Measurements from ENCODE around the gene MIB1. TPM values are rescaled to one million over a fixed set of nuclear protein-coding genes. Genes with fewer than 3 reads are reported as not detected.

The MIB1 gene
- total RNA-seq, 1 experiment from 2014 or later: 48.8 TPM

DNA sequence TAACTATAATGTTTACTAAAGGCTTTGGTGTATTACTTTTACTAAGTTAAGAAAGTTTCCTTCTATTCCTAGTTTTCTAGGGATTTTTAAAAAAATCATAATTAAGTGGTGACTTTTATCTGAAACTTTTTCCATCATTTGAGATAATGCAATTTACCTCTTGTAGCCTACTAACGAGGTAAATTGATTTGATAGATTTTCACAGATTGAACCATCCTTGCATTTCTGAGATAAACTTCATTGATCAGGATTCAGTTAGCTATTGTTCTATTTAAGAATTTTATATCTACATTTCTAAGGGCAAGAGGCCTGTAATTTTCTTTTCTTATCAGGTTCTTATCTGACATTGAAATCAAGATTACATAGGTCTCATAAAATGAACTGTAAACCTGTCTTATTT is 178.1 kb downstream of the MIB1 start:
- H3K4me1 Mint-ChIP-seq: peaks cover 0 to 2% of the 10 kb centered on the region in 2 experiments; a peak in 1 of 4 replicates
- H2BK20ac ChIP-seq (ENCODE audit: low read depth, low read length, poor library complexity, severe bottlenecking): no peak overlapping the region
- no peaks in the 10 kb centered on the region for H3K9me3 ChIP-seq (ENCODE audit: control insufficient read depth, low read depth, low read length)
- TF ChIP-seq, protein P1, sequence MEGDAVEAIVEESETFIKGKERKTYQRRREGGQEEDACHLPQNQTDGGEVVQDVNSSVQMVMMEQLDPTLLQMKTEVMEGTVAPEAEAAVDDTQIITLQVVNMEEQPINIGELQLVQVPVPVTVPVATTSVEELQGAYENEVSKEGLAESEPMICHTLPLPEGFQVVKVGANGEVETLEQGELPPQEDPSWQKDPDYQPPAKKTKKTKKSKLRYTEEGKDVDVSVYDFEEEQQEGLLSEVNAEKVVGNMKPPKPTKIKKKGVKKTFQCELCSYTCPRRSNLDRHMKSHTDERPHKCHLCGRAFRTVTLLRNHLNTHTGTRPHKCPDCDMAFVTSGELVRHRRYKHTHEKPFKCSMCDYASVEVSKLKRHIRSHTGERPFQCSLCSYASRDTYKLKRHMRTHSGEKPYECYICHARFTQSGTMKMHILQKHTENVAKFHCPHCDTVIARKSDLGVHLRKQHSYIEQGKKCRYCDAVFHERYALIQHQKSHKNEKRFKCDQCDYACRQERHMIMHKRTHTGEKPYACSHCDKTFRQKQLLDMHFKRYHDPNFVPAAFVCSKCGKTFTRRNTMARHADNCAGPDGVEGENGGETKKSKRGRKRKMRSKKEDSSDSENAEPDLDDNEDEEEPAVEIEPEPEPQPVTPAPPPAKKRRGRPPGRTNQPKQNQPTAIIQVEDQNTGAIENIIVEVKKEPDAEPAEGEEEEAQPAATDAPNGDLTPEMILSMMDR (conservative IDR thresholded peaks at IDR 0.05): no peak
- H3K36me3 Mint-ChIP-seq (ENCODE audit: insufficient read depth in 1 of 3, low read depth in 3 of 3): no peaks in the 10 kb centered on the region
- no peak overlapping the region for H3K14ac ChIP-seq (ENCODE audit: insufficient read depth, low read length)
- no peaks in the 10 kb centered on the region for H4K20me1 ChIP-seq (ENCODE audit: control insufficient read depth, insufficient read depth, insufficient read length)
- no peak overlapping the region for H2AK5ac ChIP-seq (ENCODE audit: insufficient read length, low read length)
- no peak overlapping the region for H2BK15ac ChIP-seq (ENCODE audit: low read depth, low read length)
- no peak overlapping the region for H3K4me2 ChIP-seq (ENCODE audit: insufficient read depth, insufficient read length, low read length)
- H3K27me3 ChIP-seq (ENCODE audit: insufficient read depth, low read length): no peaks in the 10 kb centered on the region
- no peak overlapping the region for H3K9ac ChIP-seq (ENCODE audit: extremely low read depth, insufficient read length, low read length)
- H3K4me3 Mint-ChIP-seq: no peak overlapping the region
- WGBS (ENCODE audit: extremely low coverage, insufficient read length, low lambda C conversion rate): no CpG with 5 or more reads among the region's 1 CpG
- no peaks in the 10 kb centered on the region for H3K23me2 ChIP-seq (ENCODE audit: insufficient read length, low read depth, low read length, poor library complexity, severe bottlenecking)
- no peak overlapping the region for H3K18ac ChIP-seq (ENCODE audit: insufficient read length, low read depth, low read length)
- H3K4me1 ChIP-seq (ENCODE audit: insufficient read depth, low read length): no peaks in the 10 kb centered on the region
- no peak overlapping the region for H3K4ac ChIP-seq (ENCODE audit: low read depth, low read length)
- H4K5ac ChIP-seq (ENCODE audit: insufficient read length, low read depth, low read length): no peak overlapping the region
- H3K79me2 ChIP-seq (ENCODE audit: insufficient read depth, low read length): no peaks in the 10 kb centered on the region
- no peak overlapping the region for H2BK5ac ChIP-seq (ENCODE audit: insufficient read length, low read length)
- H3K23ac ChIP-seq (ENCODE audit: insufficient read length, low read depth, low read length): no peak overlapping the region
- H3K27ac ChIP-seq (ENCODE audit: insufficient read length, low read depth, low read length): no peak overlapping the region
- no peak overlapping the region for H3T11ph ChIP-seq (ENCODE audit: low read length)
- no peaks in the 10 kb centered on the region for H3K79me1 ChIP-seq (ENCODE audit: insufficient read depth, low read depth, low read length, poor library complexity, severe bottlenecking)
- H2AFZ ChIP-seq (ENCODE audit: low read length): no peak overlapping the region
- DNase-seq: no peak
- no peak overlapping the region for H4K91ac ChIP-seq (ENCODE audit: insufficient read length, low read depth, low read length)
- H2BK12ac ChIP-seq (ENCODE audit: insufficient read length, low read depth, low read length): no peak overlapping the region
- no peak overlapping the region for H3K27ac Mint-ChIP-seq
- H4K8ac ChIP-seq (replicated peaks; ENCODE audit: insufficient read length, low read depth, low read length): no peak overlapping the region
- no peak overlapping the region for H2BK120ac ChIP-seq (ENCODE audit: low read depth, low read length, poor library complexity, severe bottlenecking)
- no peak overlapping the region for H3K56ac ChIP-seq (ENCODE audit: insufficient read length, low read depth, low read length)
- peaks cover 3% of the 10 kb centered on the region in 2 experiments; a peak in 1 of 5 replicates for H3K9me3 Mint-ChIP-seq
- H3K27me3 Mint-ChIP-seq (ENCODE audit: low read depth): peaks cover 30% of the 10 kb centered on the region

Other genes starting within 250 kb of the MIB1 start
- 36.4 and 36.7 TPM in 2 replicates for gene ESCO1, start 140.1 kb upstream of the MIB1 start, total RNA-seq (2021)
- 174 and 178 TPM in 2 replicates for gene SNRPD1, start 128.5 kb upstream of the MIB1 start, total RNA-seq (2021)
- gene ABHD3, start 36.0 kb upstream of the MIB1 start, total RNA-seq (2021): 12.0 and 12.5 TPM in 2 replicates

Measured in H9 (cell line).